A549 (cell line): ENCODE data around the gene SETD3. TPM values are rescaled to one million over a fixed set of nuclear protein-coding genes. Genes with fewer than 3 reads are reported as not detected.

ENCODE experiments used
- ATAC-seq, 2 experiments: fragments of 200-7000 bp in 1 of 2; fragments of >200 bp in 1 of 2; cut with Nextera tagmentation in 1 of 2; cut with Tn5 transposase in 1 of 2; 3 replicates each; pipeline versions ENCODE4 v1.8.0 to v1.9.1; 2018 to 2020; ENCODE audit warnings: mild to moderate bottlenecking in 1 of 2, moderate library complexity in 1 of 2
- CTCF ChIA-PET: fragments of 300-600 bp; sonication (Branson Sonifier 250); formaldehyde crosslinking; extraction: SDS; loops from one replicate; lab custom pipeline; 2021; ENCODE audit warnings: antibody characterized with exemption, inconsistent platforms; lab: Yijun Ruan, JAX
- POLR2A ChIA-PET: fragments of 350-600 bp; formaldehyde crosslinking; extraction: SDS; loops from one replicate; lab custom pipeline; 2021; ENCODE audit warnings: antibody characterized with exemption, inconsistent platforms; lab: Yijun Ruan, JAX
- DNase-seq, 2 experiments: peaks; one replicate each; pipeline versions ENCODE4 v3.0.0 to v3.0.0-alpha.2; 2011 to 2016; ENCODE audit warnings: low read depth in 1 of 2, low spot score in 1 of 2
- FAIRE-seq: peaks from 2 replicates; lab custom pipeline; 2011; peaks lifted over from hg19 to GRCh38; lab: Jason Lieb, UNC
- H3K27ac ChIP-seq, 2 experiments: fragments of >200 bp; sonication (Bioruptor Twin); formaldehyde crosslinking; 3 replicates each; pipeline ENCODE4 v1.5.1; 2016 to 2017
- H3K4me1 ChIP-seq: fragments of >200 bp; sonication (Bioruptor Twin); formaldehyde crosslinking; 3 replicates; pipeline ENCODE4 v1.6.1; 2016
- H3K4me2 ChIP-seq: fragments of >200 bp; sonication (Bioruptor Twin); formaldehyde crosslinking; 3 replicates; pipeline ENCODE4 v1.6.1; 2016
- H3K4me3 ChIP-seq: fragments of >200 bp; sonication (Bioruptor Twin); formaldehyde crosslinking; 3 replicates; pipeline ENCODE4 v1.5.1; 2016
- H3K9me3 ChIP-seq: fragments of >200 bp; sonication (Bioruptor Twin); formaldehyde crosslinking; 3 replicates; pipeline ENCODE4 v1.6.1; 2016
- ATOH8 ChIP-seq: fragments of 250-450 bp; sonication (Bioruptor Pico); IDR thresholded peaks from 2 replicates; pipeline ENCODE4 v1.5.0; 2020; ENCODE audit warnings: low read depth, mild to moderate bottlenecking, moderate library complexity
- BHLHE40 ChIP-seq: IDR thresholded peaks from 2 replicates; pipeline ENCODE4 v1.6.1; 2012; ENCODE audit warnings: low read depth, low read length, inconsistent platforms
- CBX2 ChIP-seq: fragments of 200-600 bp; sonication (generic); IDR thresholded peaks from 2 replicates; pipeline ENCODE4 v1.6.1; 2016; ENCODE audit warnings: low read depth, mild to moderate bottlenecking, borderline replicate concordance
- CEBPB ChIP-seq, 2 experiments: fragments of >200 bp in 1 of 2; sonication (Bioruptor Twin) in 1 of 2; formaldehyde crosslinking in 1 of 2; IDR thresholded peaks; 2 replicates each; pipeline ENCODE4 v1.6.1; 2012 to 2016
- EHF ChIP-seq: fragments of 250-450 bp; sonication (Bioruptor Pico); IDR thresholded peaks from 2 replicates; pipeline ENCODE4 v1.5.0; 2020; ENCODE audit warnings: mild to moderate bottlenecking
- FOSB ChIP-seq: fragments of 250-450 bp; sonication (Bioruptor Pico); IDR thresholded peaks from 2 replicates; pipeline ENCODE4 v1.5.0; 2020; ENCODE audit warnings: mild to moderate bottlenecking, moderate library complexity
- FOSL2 ChIP-seq, 2 experiments: fragments of 450-650 bp in 1 of 2; fragments of >200 bp in 1 of 2; sonication (Bioruptor Twin) in 1 of 2; formaldehyde crosslinking; IDR thresholded peaks; 2 replicates each; pipeline versions ENCODE4 v1.5.0 to v1.6.1; 2016 to 2020; ENCODE audit warnings: mild to moderate bottlenecking in 1 of 2, moderate library complexity in 1 of 2
- JUN ChIP-seq, 2 experiments: fragments of >200 bp; sonication (Bioruptor Twin); formaldehyde crosslinking; IDR thresholded peaks; 2 replicates in 1 of 2; 3 replicates in 1 of 2; pipeline ENCODE4 v1.6.1; 2016 to 2017
- MAX ChIP-seq: IDR thresholded peaks from 2 replicates; pipeline ENCODE4 v1.6.1; 2012
- PHF8 ChIP-seq: fragments of 200-600 bp; sonication (generic); IDR thresholded peaks from 2 replicates; pipeline ENCODE4 v1.6.1; 2016; ENCODE audit warnings: low read depth, mild to moderate bottlenecking, antibody characterized with exemption, moderate library complexity, borderline replicate concordance
- POLR2A ChIP-seq: IDR thresholded peaks from 2 replicates; pipeline ENCODE4 v1.6.1; 2012; ENCODE audit warnings: mild to moderate bottlenecking, low read length
- RAD21 ChIP-seq, 2 experiments: fragments of >200 bp in 1 of 2; sonication (Bioruptor Twin) in 1 of 2; formaldehyde crosslinking in 1 of 2; IDR thresholded peaks in 1 of 2; conservative IDR thresholded peaks in 1 of 2; 2 replicates in 1 of 2; 3 replicates in 1 of 2; pipeline ENCODE4 v1.6.1; 2012 to 2018; ENCODE audit warnings: inconsistent platforms in 1 of 2
- TP53 ChIP-seq: fragments of 250-450 bp; sonication (Bioruptor Pico); IDR thresholded peaks from 2 replicates; pipeline ENCODE4 v1.5.0; 2021; ENCODE audit warnings: mild to moderate bottlenecking, moderate library complexity
- ZC3H11A ChIP-seq: fragments of 450-650 bp; IDR thresholded peaks from 2 replicates; pipeline ENCODE4 v1.6.1; 2014; ENCODE audit warnings: antibody characterized with exemption, mild to moderate bottlenecking
- ZFP36 ChIP-seq: fragments of 450-650 bp; IDR thresholded peaks from 2 replicates; pipeline ENCODE4 v1.6.1; 2014; ENCODE audit warnings: borderline replicate concordance; ENCODE audit not compliant: partially characterized antibody
- WGBS: methylation state at CpG from one replicate; pipeline ENCODE4 v1.1.6; 2017; ENCODE audit errors: missing lambda C conversion rate; 5-methylcytosine and 5-hydroxymethylcytosine counted together
- polyA minus RNA-seq: library from RNA; depleted of rRNA, polyadenylated mRNA; stranded (reverse); fragments of >200 nt; gene quantifications from 2 replicates; pipeline ENCODE4 v1.2.3, GENCODE V29; 2011; rRNA and poly(A)+ RNA removed
- polyA plus RNA-seq, 4 experiments: library from polyadenylated mRNA; depleted of rRNA in 3 of 4; stranded (reverse); fragments of >200 nt; fragmentation: RNase III in 1 of 4; extraction: RNeasy Plus Mini Kit Qiagen cat#74134 plus additional on column Dnase treatment in 1 of 4; gene quantifications; 2 replicates in 3 of 4; 3 replicates in 1 of 4; pipeline ENCODE4 v1.2.3, GENCODE V29; 2011 to 2017
- TF ChIP-seq, protein P1 (sequence below): fragments of 150-350 bp; IDR thresholded peaks from 2 replicates; pipeline ENCODE4 v1.6.1; 2014; ENCODE audit warnings: low read depth, mild to moderate bottlenecking, low read length

Gene SETD3
- 53.9 and 59.7 TPM in 2 replicates for polyA plus RNA-seq (2011; rRNA removed)
- 19.3 and 25.5 TPM in 2 replicates for polyA plus RNA-seq (2012; cell fraction: cytosol; rRNA removed)
- 8.5 and 11.1 TPM in 2 replicates for polyA plus RNA-seq (2012; cell fraction: nucleus; rRNA removed)
- 41.2 to 44.7 TPM (median 43.1 TPM) in 3 replicates for polyA plus RNA-seq (2017; fragmentation: RNase III; extraction: RNeasy Plus Mini Kit Qiagen cat#74134 plus additional on column Dnase treatment)
- 47.2 and 53.5 TPM in 2 replicates for polyA minus RNA-seq

DNA sequence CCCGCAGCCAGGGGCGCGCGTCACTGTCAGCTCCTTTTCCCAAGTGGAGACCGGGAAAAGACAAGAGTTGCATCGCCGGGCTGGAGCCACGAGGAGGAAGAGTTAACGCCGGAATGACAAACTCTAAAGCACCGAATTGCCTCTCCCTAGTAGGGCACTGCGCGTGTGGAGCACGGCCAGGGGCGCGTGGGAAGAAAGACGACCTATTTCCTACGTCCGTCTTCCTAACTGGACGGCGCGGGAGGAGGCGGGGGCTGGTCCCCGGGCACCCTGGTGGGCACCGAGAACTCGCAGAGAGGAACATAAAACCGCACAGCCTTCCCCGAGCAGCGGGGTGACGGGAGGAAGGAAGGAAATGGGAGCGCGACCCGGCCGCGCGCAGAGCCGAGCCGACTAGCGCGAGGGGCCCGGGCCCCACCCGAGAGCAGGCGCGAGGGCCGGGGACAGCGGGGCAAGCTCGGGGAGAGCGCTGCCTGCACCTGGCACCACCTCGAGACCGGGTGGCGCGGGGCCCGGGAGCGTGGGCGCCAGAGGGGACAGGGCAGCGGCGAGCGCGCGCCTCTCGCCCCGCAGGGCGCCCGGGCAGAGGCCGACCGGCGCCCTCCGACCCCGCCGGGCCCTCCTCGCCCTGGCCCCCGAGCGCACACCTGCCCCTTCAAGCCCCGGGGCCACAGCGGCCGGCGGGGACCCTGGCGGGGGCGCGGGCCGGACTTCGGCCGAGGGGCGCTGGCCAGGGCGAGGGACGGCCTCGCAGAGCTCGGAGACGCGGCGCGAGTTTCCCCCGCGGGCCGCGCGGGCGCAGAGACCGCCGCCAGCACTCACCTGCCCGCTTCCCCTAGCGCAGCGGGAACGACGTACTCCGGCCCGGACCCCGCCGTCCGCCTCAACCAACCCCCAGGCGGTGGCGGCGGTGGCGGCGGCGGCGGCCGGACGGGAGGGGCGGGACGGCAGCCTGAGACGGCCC is at the start of gene SETD3:
Gene SETD3, minus strand, starts transcription at position 954 of the 964 bp plus-strand sequence. CDS start 15,054 bp downstream, outside the sequence.
- ATAC-seq (peak; percentile 4 to 33), DNase-seq (peak; percentile 39 to 72), FAIRE-seq (no peak)
- Histone ChIP-seq H3K27ac (peak within 1 kb of the TSS; percentile 88 to 96), H3K9me3 (no peaks in the 10 kb centered on the region), H3K4me3 (peak within 1 kb of the TSS; percentile 94), H3K4me2 (peak within 1 kb of the TSS; percentile 86), H3K4me1 (peaks cover 28% of the 10 kb centered on the region)
- POLR2A ChIA-PET = interaction anchor here (0.5 to 1.5 kb wide), 21 partner anchors 8 to 425 kb away, joined by 3 to 34 read pairs (median 4); partner anchors contain the start of genes CCDC85C and CYP46A1
- 1% methylated on average over 32 of the region's 122 CpGs for WGBS
- CTCF ChIA-PET = interaction anchor here (0.6 to 1.5 kb wide), 4 partner anchors 14 to 128 kb away, joined by 3 to 5 read pairs (median 3); no protein-coding TSS in a partner anchor
- TF ChIP-seq JUN (IDR thresholded peaks at IDR 0.05) (0 out of 5 replicates have a peak, but pooled peaks of 1 of the 2 experiments have one; percentile 35), CBX2 (no peak), MAX (peak; percentile 24; the same call in 1 of the 2 replicates), POLR2A (peak; percentile 50), PHF8 (0 out of 2 replicates have a peak, but pooled peaks have one; percentile 30)
- TF ChIP-seq, all 56 proteins: peak for 4

GRCh38 chr14:99529899-99530298 is 49.2 kb upstream of the SETD3 start:
- no peak overlapping the region for H3K4me2 ChIP-seq
- TF ChIP-seq ATOH8 (CRISPR knock-in tag) = no peak
- TF ChIP-seq RAD21 (conservative IDR thresholded peaks at IDR 0.05 in 1 of 2, IDR thresholded peaks at IDR 0.05 in 1 of 2) = 0 out of 5 replicates have a peak, but pooled peaks of 1 of the 2 experiments have one; percentile 20
- TF ChIP-seq, all 56 proteins: peak for 1
- ATAC-seq (no peak), DNase-seq (no peak), FAIRE-seq (no peak)
- H3K4me1 ChIP-seq = peaks cover 33% of the 10 kb centered on the region
- H3K4me3 ChIP-seq = no peak overlapping the region
- ChIA-PET POLR2A (no interaction called here), CTCF (interaction anchor here (1.4 kb wide), 1 partner anchor 263 kb away, joined by 3 read pairs; the partner anchor contains the start of gene EML1)
- 91% methylated on average over 4 of the region's 4 CpGs for WGBS
- H3K27ac ChIP-seq = peak overlapping the region in 1 of 2 experiments; percentile 4; a peak in 1 of 6 replicates
- H3K9me3 ChIP-seq = no peaks in the 10 kb centered on the region

DNA sequence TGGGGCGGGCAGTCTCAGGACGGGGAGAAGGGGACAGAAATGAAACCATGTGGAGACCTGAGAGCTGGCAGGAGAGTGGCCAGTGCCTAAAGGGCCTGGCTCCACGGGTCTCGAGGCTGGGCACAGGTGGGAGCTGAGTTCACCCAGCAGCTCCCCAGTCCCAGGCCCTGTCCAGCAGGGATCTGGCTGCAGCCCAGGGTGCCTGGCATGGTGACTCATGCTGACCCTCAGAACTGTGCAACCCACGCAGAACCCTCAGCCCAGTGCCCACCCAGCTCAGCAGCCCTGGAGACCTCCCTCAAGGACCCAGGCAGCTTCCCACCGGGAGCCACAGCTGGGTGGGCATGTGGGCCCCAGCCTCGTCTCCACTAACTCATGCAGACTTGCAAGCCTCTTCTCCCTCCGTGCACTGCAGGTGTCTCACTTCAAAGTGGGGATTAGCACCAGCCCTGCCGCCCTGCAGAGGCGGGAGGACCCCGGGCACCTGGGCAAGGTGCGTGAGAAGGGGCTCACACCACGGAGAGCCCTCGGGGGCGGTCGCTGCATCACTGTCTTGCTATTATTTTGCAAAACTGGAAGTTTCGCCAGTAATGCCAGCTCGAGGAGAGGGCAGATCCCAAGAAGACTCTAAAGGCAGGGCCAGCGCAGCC is 46.9 kb upstream of the SETD3 start:
- H3K4me1 ChIP-seq = peaks cover 55% of the 10 kb centered on the region
- H3K4me3 ChIP-seq = no peak overlapping the region
- FAIRE-seq = no peak
- H3K4me2 ChIP-seq = 0 out of 3 replicates have a peak overlapping the region, but pooled peaks have one; percentile 14
- H3K9me3 ChIP-seq = no peaks in the 10 kb centered on the region
- POLR2A ChIA-PET = no interaction called here
- peak overlapping the region in 1 of 2 experiments; percentile 90; a peak in 2 of 6 replicates for H3K27ac ChIP-seq
- TF ChIP-seq CEBPB (IDR thresholded peaks at IDR 0.05) (no peak), FOSB (CRISPR knock-in tag) (no peak), BHLHE40 (no peak), FOSL2 (IDR thresholded peaks at IDR 0.05) (no peak), FOSL2 (CRISPR knock-in tag; IDR thresholded peaks at IDR 0.05) (peak; percentile 21; the same call in 1 of the 2 replicates)
- TF ChIP-seq, all 56 proteins: peak for 1
- WGBS = 64% methylated on average over 17 of the region's 19 CpGs
- CTCF ChIA-PET = interaction anchor here (0.6 to 8.7 kb wide), 10 partner anchors 10 to 358 kb away, joined by 3 to 105 read pairs (median 12); no protein-coding TSS in a partner anchor
- DNase-seq = no peak
- ATAC-seq = no peak

GRCh38 chr14:99527026-99527425 is 46.4 kb upstream of the SETD3 start:
- POLR2A ChIA-PET = no interaction called here
- H3K4me3 ChIP-seq = no peak overlapping the region
- CTCF ChIA-PET = interaction anchor here (1.2 to 8.7 kb wide), 9 partner anchors 9 to 359 kb away, joined by 3 to 105 read pairs (median 15); no protein-coding TSS in a partner anchor
- H3K4me1 ChIP-seq = peaks cover 60% of the 10 kb centered on the region
- TF ChIP-seq TP53 (CRISPR knock-in tag) (no peak), RAD21 (conservative IDR thresholded peaks at IDR 0.05 in 1 of 2, IDR thresholded peaks at IDR 0.05 in 1 of 2) (no peak), ZFP36 (no peak), EHF (CRISPR knock-in tag) (no peak), ZC3H11A (no peak)
- TF ChIP-seq, protein P1, sequence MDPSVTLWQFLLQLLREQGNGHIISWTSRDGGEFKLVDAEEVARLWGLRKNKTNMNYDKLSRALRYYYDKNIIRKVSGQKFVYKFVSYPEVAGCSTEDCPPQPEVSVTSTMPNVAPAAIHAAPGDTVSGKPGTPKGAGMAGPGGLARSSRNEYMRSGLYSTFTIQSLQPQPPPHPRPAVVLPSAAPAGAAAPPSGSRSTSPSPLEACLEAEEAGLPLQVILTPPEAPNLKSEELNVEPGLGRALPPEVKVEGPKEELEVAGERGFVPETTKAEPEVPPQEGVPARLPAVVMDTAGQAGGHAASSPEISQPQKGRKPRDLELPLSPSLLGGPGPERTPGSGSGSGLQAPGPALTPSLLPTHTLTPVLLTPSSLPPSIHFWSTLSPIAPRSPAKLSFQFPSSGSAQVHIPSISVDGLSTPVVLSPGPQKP = no peak
- FAIRE-seq (no peak), DNase-seq (no peak), ATAC-seq (no peak)
- H3K9me3 ChIP-seq = no peaks in the 10 kb centered on the region
- peak overlapping the region in 1 of 2 experiments; percentile 90; a peak in 2 of 6 replicates for H3K27ac ChIP-seq
- 0 out of 3 replicates have a peak overlapping the region, but pooled peaks have one; percentile 14 for H3K4me2 ChIP-seq
- 84% methylated on average over 12 of the region's 12 CpGs for WGBS
